NK-92 (cell line): ENCODE results near the gene NR1H3.
"Not testable (repeated sequence)": the region's sequence is repeated elsewhere in the genome, so short reads cannot be mapped to it uniquely, and the experiment has no call there.

Experiments used
- DNase-seq: peaks from one replicate; lab custom pipeline; 2025; ENCODE audit not compliant: unreplicated experiment; lab: John Stamatoyannopoulos, UW

Gene NR1H3

GRCh38 chr11:47305734-47306483, 48.1 kb downstream of the NR1H3 start:
- DNase-seq = no peak

- no peak for DNase-seq
Measured at GRCh38 chr11:47306484-47306844, 48.7 kb downstream of the NR1H3 start.

- DNase-seq = no peak
Measured at GRCh38 chr11:47308050-47308823, 50.4 kb downstream of the NR1H3 start.

- DNase-seq = no peak
Measured at GRCh38 chr11:47314992-47315391, 57.2 kb downstream of the NR1H3 start.

GRCh38 chr11:47316501-47316900, 58.7 kb downstream of the NR1H3 start:
- DNase-seq = not testable (repeated sequence)

GRCh38 chr11:47317064-47317828, 59.5 kb downstream of the NR1H3 start:
- no peak for DNase-seq

- DNase-seq = no peak
Measured at GRCh38 chr11:47318166-47318565, 60.4 kb downstream of the NR1H3 start.
